Adipose tissue (tissue), 3 donors: ENCODE measurements around the gene TRERF1. TPM values are rescaled to one million over a fixed set of nuclear protein-coding genes. Genes with fewer than 3 reads are reported as not detected.

Source experiments
- H3K27ac ChIP-seq: one replicate; pipeline ENCODE4 v1.5.1; 2013; ENCODE audit warnings: low read depth, low read length
- WGBS, 3 donors: extraction: QIAGEN DNeasy Blood & Tissue Kit; methylation state at CpG; one replicate each; pipeline ENCODE4 v1.1.7; 2013; 5-methylcytosine and 5-hydroxymethylcytosine counted together
- polyA plus RNA-seq, 3 donors: library from polyadenylated mRNA; stranded (reverse); fragments of 200-250 nt; gene quantifications; one replicate each; pipeline ENCODE4 v1.2.3, GENCODE V29; 2013
- donor health status: healthy with polysubstance abuse.
- donor health status: Bipolar disorder and iron deficiency.
- donor health status: healthy.

Gene TRERF1
- polyA plus RNA-seq, 3 donors, result 0.91 to 3.4 (median 1.3) TPM

- 77 to 93% (median 83%) methylated on average over 3 of the region's 3 CpGs for WGBS, 3 donors
- H3K27ac ChIP-seq, result no peak overlapping the region
Observed at GRCh38 chr6:42257614-42258013, 194.1 kb downstream of the TRERF1 start.

- 57 to 64% (median 63%) methylated on average over 3 of the region's 3 CpGs for WGBS, 3 donors
- no peak overlapping the region for H3K27ac ChIP-seq
Observed at GRCh38 chr6:42257063-42257462, 194.7 kb downstream of the TRERF1 start.

- 79 to 83% (median 82%) methylated on average over 5 of the region's 5 CpGs for WGBS, 3 donors
- no peak overlapping the region for H3K27ac ChIP-seq
Observed at GRCh38 chr6:42255050-42255449, 196.7 kb downstream of the TRERF1 start.

GRCh38 chr6:42254505-42254904, 197.2 kb downstream of the TRERF1 start:
- H3K27ac ChIP-seq, result no peak overlapping the region
- WGBS, 3 donors, result 88 to 92% (median 89%) methylated on average over 9 of the region's 9 CpGs

- WGBS, 3 donors, result 9 to 16% (median 15%) methylated on average over 9 of the region's 9 CpGs
- H3K27ac ChIP-seq, result no peak overlapping the region
Observed at GRCh38 chr6:42251911-42252637, 199.7 kb downstream of the TRERF1 start.

GRCh38 chr6:42251500-42251899, 200.2 kb downstream of the TRERF1 start:
- no peak overlapping the region for H3K27ac ChIP-seq
- 50 to 59% (median 50%) methylated on average over 1 of the region's 1 CpG for WGBS, 3 donors

GRCh38 chr6:42250274-42250931, 201.3 kb downstream of the TRERF1 start:
- no peak overlapping the region for H3K27ac ChIP-seq
- 55 to 84% (median 57%) methylated on average over 10 of the region's 10 CpGs for WGBS, 3 donors

GRCh38 chr6:42249279-42249678, 202.4 kb downstream of the TRERF1 start:
- WGBS, 3 donors, result 24 to 71% (median 33%) methylated on average over 3 of the region's 3 CpGs
- H3K27ac ChIP-seq, result no peak overlapping the region

GRCh38 chr6:42243046-42243445, 208.7 kb downstream of the TRERF1 start:
- H3K27ac ChIP-seq, result no peak overlapping the region
- 55 to 97% (median 96%) methylated on average over 11 of the region's 11 CpGs for WGBS, 3 donors

- H3K27ac ChIP-seq, result no peak overlapping the region
- 89 to 95% (median 91%) methylated on average over 5 of the region's 5 CpGs for WGBS, 3 donors
Observed at GRCh38 chr6:42241915-42242314, 209.8 kb downstream of the TRERF1 start.

GRCh38 chr6:42239736-42240375, 211.9 kb downstream of the TRERF1 start:
- H3K27ac ChIP-seq, result no peak overlapping the region

GRCh38 chr6:42239333-42239732, 212.4 kb downstream of the TRERF1 start:
- H3K27ac ChIP-seq, result no peak overlapping the region
- WGBS, 3 donors, result 95 to 98% (median 96%) methylated on average over 5 of the region's 5 CpGs

More at GRCh38 chr6:42239736-42240375, 211.9 kb downstream of the TRERF1 start:
- WGBS, 3 donors, result 80 to 87% (median 80%) methylated on average over 7 of the region's 7 CpGs

GRCh38 chr6:42237857-42238256, 213.9 kb downstream of the TRERF1 start:
- no peak overlapping the region for H3K27ac ChIP-seq
- WGBS, 3 donors, result 94 to 100% (median 98%) methylated on average over 1 of the region's 1 CpG

- WGBS, 3 donors, result 79 to 84% (median 83%) methylated on average over 5 of the region's 5 CpGs
- H3K27ac ChIP-seq, result no peak overlapping the region
Observed at GRCh38 chr6:42236682-42237473, 214.8 kb downstream of the TRERF1 start.

GRCh38 chr6:42236030-42236429, 215.7 kb downstream of the TRERF1 start:
- H3K27ac ChIP-seq, result no peak overlapping the region
- 89 to 90% (median 89%) methylated on average over 9 of the region's 9 CpGs for WGBS, 3 donors

GRCh38 chr6:42232035-42232434, 219.7 kb downstream of the TRERF1 start:
- H3K27ac ChIP-seq, result no peak overlapping the region
- 94 to 96% (median 96%) methylated on average over 3 of the region's 3 CpGs for WGBS, 3 donors

- no peak overlapping the region for H3K27ac ChIP-seq
Observed at GRCh38 chr6:42230345-42231321, 221.1 kb downstream of the TRERF1 start.

More at GRCh38 chr6:42230345-42231321, 221.1 kb downstream of the TRERF1 start:
- WGBS, 3 donors, result 78 to 86% (median 80%) methylated on average over 8 of the region's 8 CpGs
